Sigmoid colon (tissue), 4 donors: ENCODE data around the gene LRRC46.

Source experiments
- EP300 ChIP-seq, 4 donors: sonication (generic); formaldehyde crosslinking; IDR thresholded peaks; one replicate each; pipeline ENCODE4 v1.6.1; 2017; ENCODE audit warnings: antibody characterized with exemption in 4 of 4
- POLR2A ChIP-seq, 2 donors: fragments of 450-650 bp; IDR thresholded peaks; one replicate each; pipeline ENCODE4 v1.6.1; 2016; ENCODE audit warnings: antibody characterized with exemption in 2 of 2, mild to moderate bottlenecking in 2 of 2, moderate library complexity in 2 of 2
- POLR2AphosphoS5 ChIP-seq, 4 donors: sonication (generic); formaldehyde crosslinking; IDR thresholded peaks; one replicate each; pipeline ENCODE4 v1.6.1; 2017; ENCODE audit warnings: antibody characterized with exemption in 4 of 4
- TF ChIP-seq, protein P1 (sequence below), 4 experiments: fragments of 450-650 bp in 3 of 4; fragments of 200-600 bp in 1 of 4; IDR thresholded peaks; one replicate each; pipeline ENCODE4 v1.5.1; 2016 to 2019; ENCODE audit warnings: antibody characterized with exemption in 4 of 4, mild to moderate bottlenecking in 3 of 4, moderate library complexity in 2 of 4

DNA sequence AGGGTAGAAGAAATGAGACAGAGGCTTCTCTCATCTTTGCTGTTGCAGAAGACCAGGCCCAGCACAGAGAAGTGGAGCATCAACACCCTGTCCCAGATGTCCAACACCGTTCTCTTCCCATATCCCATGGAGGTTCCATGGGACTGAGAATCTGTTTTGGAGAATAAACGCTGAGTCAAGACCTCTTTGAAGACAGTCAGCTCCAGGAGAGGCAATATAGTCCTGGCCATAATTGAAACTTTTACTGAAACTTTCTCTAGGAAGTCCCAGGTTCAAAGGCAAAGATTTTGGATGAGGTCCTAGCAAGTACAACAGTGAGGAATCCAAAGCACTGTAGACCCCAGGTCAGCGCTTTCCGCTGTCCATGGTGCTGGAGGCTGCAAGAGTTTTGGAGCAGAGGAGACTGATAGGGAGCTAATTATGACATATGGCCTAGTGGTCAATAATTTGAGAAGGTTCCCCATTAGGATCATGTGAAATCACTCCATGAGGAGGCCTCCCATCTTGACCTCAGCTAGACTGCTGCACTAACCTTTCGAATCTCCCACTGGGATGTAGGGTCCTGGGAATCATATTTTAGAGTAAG, 45.8 kb upstream of the LRRC46 start:
- no peak for TF ChIP-seq EP300 (IDR thresholded peaks at IDR 0.05)
- TF ChIP-seq, protein P1, sequence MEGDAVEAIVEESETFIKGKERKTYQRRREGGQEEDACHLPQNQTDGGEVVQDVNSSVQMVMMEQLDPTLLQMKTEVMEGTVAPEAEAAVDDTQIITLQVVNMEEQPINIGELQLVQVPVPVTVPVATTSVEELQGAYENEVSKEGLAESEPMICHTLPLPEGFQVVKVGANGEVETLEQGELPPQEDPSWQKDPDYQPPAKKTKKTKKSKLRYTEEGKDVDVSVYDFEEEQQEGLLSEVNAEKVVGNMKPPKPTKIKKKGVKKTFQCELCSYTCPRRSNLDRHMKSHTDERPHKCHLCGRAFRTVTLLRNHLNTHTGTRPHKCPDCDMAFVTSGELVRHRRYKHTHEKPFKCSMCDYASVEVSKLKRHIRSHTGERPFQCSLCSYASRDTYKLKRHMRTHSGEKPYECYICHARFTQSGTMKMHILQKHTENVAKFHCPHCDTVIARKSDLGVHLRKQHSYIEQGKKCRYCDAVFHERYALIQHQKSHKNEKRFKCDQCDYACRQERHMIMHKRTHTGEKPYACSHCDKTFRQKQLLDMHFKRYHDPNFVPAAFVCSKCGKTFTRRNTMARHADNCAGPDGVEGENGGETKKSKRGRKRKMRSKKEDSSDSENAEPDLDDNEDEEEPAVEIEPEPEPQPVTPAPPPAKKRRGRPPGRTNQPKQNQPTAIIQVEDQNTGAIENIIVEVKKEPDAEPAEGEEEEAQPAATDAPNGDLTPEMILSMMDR (IDR thresholded peaks at IDR 0.05), result no peak
- no peak for TF ChIP-seq POLR2A (IDR thresholded peaks at IDR 0.05)
- no peak for TF ChIP-seq POLR2AphosphoS5 (IDR thresholded peaks at IDR 0.05)
